DMS 273 (cell line): Measurements from ENCODE around the gene MUL1.
"Not testable (repeated sequence)": the region's sequence is repeated elsewhere in the genome, so short reads cannot be mapped to it uniquely, and the experiment has no call there.

ENCODE experiments used
- DNase-seq: peaks from one replicate; lab custom pipeline; 2025; ENCODE audit not compliant: unreplicated experiment; lab: John Stamatoyannopoulos, UW

Gene MUL1

DNA sequence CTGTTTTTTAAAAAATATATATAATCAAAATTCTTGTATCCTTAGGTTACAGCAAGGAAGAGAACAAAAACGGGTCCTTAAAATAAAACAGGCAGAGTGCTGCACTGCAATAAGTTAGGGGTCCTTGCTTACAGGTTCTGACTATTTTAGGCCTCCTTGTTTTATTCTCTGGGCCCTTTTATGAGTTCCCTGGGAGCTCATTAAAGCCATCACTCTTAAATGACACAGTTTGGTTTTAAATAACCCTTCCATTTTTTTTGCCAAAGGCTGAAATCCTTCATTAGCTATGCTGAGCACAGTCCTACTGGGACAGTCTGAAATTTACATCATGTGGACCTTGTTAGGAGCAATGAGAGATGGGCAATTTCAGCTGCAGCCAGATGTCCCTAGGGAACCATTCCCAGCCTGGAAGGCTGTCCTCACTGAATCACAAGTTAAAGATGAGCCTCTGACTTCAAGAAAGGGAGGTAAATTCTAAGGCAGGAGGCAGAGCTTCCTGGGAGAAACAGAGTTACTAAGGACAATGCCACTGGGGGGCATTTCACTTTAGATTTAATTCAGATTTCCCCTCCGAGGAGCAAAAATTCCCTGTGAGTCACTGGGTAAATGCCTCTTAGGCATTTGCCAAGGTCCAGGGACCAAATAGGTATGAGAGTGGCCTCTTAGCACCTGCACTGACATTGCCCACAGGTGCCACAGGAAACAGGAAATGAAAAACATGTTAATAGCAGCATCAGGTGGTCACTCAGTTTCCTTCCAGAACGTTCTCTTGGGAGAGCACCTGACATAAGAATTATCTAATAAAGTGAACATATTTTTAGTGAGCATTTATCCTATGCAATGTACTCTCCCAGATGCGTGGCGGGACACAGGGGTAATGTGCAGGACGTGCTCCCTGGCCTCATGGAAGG lies 3.8 kb upstream of the MUL1 start:
- DNase-seq = no peak

DNA sequence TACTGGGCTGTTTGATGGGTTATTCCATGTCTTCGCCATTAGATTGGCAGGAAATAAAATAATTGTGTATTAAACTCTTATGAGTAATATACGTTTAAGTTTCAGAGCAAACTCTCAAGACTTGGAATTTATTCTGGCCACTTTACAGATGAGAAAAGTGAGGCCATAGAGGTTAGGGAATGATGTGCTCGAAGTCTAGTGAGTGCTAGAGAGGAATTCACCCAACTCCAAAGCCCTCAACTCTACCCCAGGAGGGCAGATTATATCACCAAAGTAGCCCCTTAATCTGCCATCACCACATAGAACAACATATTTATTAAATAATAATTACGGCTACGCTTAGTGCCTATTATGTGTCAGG lies 440 bp upstream of the MUL1 start:
- DNase-seq = no peak

- DNase-seq = peak; percentile 66
Measured at GRCh38 chr1:20507248-20507563, 745 bp downstream of the MUL1 start.

DNA sequence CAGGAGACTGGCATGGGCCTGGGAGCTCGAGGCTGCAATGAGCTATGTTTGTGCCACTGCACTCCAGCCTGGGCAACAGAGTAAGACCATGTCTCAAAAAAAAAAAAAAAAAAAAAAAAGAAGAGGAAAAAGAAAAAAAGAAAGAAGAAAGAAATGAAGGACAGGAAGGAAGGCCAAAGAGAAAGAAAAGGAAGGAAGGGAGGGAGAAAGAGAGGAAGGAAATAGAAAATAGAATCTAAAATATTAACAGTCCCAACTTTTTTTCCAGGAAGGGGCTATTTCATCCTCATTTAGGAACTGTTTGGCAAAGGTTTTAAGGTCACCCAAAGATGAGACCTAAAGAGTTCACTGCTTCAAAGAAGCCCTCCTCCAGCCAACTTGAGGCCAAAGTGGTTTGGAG lies 2.5 kb downstream of the MUL1 start:
- no peak for DNase-seq

- DNase-seq = no peak
Measured at GRCh38 chr1:20500716-20501115, 7.2 kb downstream of the MUL1 start.

GRCh38 chr1:20499718-20500117 lies 8.2 kb downstream of the MUL1 start:
- no peak for DNase-seq

DNA sequence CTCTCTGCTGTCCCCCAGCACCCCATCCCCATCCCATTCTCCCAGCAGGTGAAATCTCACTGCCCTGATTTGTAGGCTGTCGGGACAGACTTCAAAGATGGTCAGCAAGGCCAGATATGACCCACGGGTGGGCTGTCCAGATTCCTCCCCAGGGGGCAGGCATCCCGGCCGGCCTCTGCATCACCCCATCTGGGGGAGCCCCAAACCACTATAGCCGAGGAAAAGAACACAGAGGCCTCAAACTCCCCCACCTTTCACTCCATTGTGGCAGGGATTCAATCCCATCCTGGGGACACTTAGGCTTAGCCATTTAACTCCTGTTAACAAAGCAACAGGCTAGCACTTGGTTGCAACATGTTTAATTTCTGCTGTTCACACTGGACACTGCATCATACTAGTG lies 8.8 kb downstream of the MUL1 start:
- no peak for DNase-seq

DNA sequence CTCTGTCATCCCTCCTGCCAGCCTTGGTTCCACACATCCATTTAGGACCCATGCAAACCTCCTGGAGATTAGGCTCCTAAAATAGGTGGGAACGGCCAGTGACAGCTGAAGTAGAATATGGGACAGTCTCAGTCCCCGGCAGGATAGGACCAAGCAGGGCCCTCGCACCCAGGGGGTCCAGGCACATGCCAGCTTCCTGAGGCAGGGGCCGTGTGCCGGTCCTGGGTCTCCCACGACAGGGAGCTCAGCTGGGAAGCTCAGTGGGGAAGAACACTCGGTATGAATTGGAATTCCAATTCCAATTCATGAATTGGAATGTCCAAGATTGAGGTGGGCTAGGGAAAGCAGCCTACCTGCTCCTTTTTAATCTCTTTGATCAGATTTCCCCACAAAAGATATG lies 9.8 kb downstream of the MUL1 start:
- no peak for DNase-seq

DNA sequence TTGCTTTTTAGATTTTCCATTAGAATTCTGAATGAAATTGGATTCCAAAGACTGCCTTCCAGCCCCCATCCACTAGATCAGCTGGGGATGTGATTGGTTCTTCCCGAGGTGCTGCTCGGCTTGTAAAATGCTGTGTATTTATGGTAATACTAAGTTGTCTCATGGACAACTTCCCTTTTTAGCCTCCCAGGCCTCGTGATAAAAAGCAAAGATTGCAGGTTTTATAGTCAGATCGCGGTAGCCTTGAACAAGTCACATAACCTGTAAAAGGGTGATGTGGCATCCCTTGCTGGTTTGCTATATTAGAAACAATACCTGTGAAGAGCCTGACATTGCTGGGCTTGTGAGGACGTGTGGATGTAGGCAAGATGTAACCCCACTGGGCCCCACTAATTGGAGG lies 10.4 kb downstream of the MUL1 start:
- no peak for DNase-seq

GRCh38 chr1:20496725-20497383 lies 11.1 kb downstream of the MUL1 start:
- DNase-seq = not testable (repeated sequence)

- DNase-seq = no peak
Measured at GRCh38 chr1:20496241-20496661, 11.7 kb downstream of the MUL1 start.

GRCh38 chr1:20495661-20496060 lies 12.3 kb downstream of the MUL1 start:
- DNase-seq = no peak

- DNase-seq = no peak
Measured at GRCh38 chr1:20494609-20495311, 13.2 kb downstream of the MUL1 start.

DNA sequence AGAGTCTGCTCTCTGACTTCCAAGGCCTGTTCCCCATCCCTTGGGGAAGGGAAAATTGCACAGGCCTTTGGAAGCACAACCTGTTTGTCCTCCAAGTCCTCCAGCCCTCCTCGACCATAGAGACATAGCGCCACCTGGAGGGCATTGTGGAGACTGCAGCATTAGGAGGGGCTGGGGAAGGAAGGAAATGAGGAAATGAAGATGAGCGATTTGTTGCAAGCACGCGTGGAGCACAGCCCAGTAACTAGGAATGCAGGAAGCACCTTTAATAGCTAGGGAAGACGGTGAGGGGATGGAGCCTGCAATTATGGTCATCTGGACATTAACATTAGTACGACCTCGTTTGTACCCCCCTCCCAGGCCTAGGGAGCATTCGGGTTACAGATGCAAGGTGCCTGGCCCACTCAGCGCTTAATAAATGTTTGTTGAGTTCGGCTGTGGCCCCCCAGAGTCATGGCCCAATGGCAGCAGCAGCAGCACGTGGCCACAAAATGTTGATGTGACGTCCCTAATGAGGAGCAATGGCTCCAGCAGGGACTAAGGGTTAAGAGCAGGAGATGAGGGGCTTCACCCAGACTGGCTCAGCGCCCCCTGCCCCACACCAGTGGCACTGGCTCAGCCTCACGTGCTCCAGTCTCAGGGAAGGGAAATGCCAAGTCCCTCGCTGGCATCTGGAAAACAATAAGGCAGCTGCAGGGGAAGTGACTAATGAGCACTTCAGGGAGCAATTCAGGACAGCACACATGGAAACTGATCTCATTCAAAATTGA lies 13.9 kb downstream of the MUL1 start:
- DNase-seq = peak; percentile 97

GRCh38 chr1:20493309-20493708 lies 14.6 kb downstream of the MUL1 start:
- no peak for DNase-seq

DNA sequence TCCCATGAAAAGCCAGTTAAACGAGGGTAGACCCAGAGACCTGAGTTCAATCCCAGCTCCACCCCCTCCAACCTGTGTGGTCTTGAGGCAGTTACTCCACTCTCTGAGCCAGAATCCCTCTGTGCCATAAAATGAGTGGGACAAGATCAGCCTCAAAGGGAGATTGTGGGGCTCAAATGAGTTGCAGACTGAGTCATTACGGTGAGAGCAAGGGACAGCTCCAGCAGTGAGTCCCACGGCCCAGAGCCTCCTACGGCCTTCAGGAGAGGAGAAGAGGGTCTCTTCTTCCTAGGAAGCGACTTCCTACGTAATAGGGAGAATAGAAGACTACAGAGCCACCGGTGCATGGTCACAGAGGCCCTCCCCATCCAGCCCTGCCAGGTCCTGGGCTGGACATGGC lies 15.2 kb downstream of the MUL1 start:
- DNase-seq = no peak

DNA sequence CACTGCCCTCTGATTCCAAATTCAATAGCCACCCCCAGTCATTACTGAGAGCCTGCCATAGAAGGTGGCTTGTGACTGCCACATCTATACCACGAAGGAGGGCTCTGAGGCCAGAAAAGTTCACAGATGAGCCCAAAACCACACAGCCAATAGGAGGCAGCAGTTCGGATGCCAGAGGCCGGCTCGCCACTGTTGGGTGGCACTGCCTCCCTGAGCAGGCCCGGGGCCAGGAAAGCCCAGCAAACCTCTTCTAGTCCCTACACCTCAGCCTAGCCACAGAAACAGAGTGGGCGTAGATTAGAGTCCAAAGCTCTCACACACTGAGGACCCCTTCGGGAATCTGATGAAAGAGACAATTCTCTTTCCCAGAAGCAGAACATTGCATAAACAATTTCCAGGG lies 16.1 kb downstream of the MUL1 start:
- DNase-seq = no peak

DNA sequence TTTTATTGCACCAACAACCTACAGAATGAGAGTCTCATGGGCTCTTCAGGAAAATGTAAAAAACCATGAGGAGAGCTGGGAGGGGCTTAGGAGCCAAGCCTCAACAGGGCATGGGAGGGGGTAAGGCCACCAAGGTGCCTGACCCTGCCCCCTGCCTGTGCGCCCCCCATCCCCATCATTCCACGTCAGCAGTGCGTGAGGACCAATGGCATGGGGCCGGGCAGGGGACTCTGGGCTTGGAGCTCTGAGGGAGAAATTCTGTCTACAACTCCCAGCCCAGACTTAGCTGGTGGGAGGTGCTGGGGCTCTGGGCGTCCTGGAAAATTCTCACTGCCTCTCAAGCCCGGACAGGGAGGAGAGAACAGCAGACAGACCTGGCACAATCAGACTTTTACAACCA lies 16.8 kb downstream of the MUL1 start:
- no peak for DNase-seq

DNA sequence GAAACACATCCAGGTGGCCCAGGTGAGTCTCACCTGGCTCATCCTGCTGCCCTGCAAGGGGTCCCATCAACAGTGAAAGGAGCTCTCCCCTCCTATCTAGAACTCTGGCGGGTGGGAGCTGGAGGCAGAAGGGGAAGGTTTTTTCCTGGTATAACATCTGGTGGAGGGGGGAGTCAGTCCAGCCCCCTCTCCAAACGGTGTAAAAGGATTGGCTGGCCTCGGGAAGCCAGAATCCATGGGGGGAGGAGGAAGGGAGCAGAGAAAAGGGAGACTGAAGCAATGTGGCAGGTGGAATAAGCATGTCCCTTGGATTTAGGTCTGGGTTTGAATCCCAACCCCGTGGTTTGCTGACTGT lies 20.7 kb downstream of the MUL1 start:
- DNase-seq = peak; percentile 93

DNA sequence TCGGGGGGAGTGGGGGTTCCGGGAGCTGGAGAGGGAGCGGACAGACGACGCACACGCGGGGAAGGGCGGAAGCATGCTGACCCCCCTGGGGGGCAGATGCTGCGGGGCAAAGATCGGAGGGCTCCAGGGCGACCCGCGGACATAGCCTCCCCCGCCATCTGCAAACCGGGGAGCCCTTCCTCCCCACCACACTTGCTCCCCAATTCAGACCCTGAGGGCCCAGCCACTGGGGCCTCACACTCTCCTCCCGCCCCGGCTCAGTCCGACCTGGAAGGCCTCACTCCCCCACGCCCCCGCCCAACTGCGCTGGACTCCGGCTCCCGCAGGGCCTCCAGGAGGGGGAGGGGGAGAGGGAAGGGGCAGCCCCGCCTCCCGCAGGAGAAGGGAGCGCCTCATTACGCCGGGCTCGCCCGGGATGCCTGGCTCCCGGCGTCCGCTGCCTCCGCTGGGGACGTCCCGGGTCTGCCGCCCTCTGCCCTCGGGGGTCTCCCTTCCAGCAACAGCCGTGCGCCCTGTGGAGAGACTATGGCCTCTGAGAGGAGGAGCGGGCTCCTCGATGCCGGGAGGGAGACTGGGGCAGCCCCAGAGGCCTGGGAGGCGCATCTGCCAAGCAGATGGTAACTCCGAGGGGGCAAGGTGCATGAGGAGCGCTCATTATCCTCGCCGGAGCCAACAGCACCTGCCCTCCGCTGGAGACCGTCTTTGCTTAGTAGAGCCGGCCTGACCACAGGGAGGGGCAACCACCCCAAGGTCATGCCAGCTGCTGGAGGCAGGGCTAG lies 21.3 kb downstream of the MUL1 start:
- DNase-seq = peak; percentile 92
